Kidney (tissue), 14 donors: ENCODE results near the gene YOD1. TPM values are rescaled to one million over a fixed set of nuclear protein-coding genes. Genes with fewer than 3 reads are reported as not detected.

ENCODE experiments used
- DNase-seq, 5 donors: peaks; one replicate each; pipeline ENCODE4 v3.0.0-alpha.2; 2013 to 2020
- FAIRE-seq: peaks from 2 replicates; lab custom pipeline; 2012; peaks lifted over from hg19 to GRCh38; lab: Jason Lieb, UNC
- H3K27ac ChIP-seq, 2 donors: one replicate each; pipeline ENCODE4 v1.7.0; 2013; ENCODE audit warnings: low read depth in 2 of 2, low read length in 2 of 2, inconsistent platforms in 1 of 2
- H3K27me3 ChIP-seq: one replicate; pipeline ENCODE4 v1.7.1; 2013; ENCODE audit warnings: low read length, inconsistent platforms; ENCODE audit not compliant: control insufficient read depth, insufficient read depth
- H3K36me3 ChIP-seq, 3 donors: one replicate each; pipeline versions ENCODE4 v1.7.0 to v1.7.1; 2013; ENCODE audit warnings: low read length in 3 of 3, control low read depth in 1 of 3, inconsistent platforms in 1 of 3; ENCODE audit not compliant: insufficient read depth in 3 of 3, control insufficient read depth in 2 of 3
- H3K4me1 ChIP-seq, 3 donors: one replicate each; pipeline versions ENCODE4 v1.7.0 to v1.7.1; 2013; ENCODE audit warnings: low read length in 3 of 3, inconsistent platforms in 1 of 3, low read depth in 1 of 3; ENCODE audit not compliant: control insufficient read depth in 2 of 3, insufficient read depth in 2 of 3
- H3K4me3 ChIP-seq, 3 donors: one replicate each; pipeline versions ENCODE4 v1.7.0 to v1.8.1; 2013; ENCODE audit warnings: low read length in 3 of 3, control low read depth in 1 of 3, inconsistent platforms in 1 of 3
- H3K9ac ChIP-seq, 3 donors: one replicate each; pipeline versions ENCODE4 v1.7.0 to v1.7.1; 2013; ENCODE audit warnings: low read length in 3 of 3, control low read depth in 1 of 3, inconsistent platforms in 1 of 3
- H3K9me3 ChIP-seq, 3 donors: one replicate each; pipeline versions ENCODE4 v1.7.0 to v1.7.1; 2013; ENCODE audit warnings: low read length in 3 of 3, control low read depth in 1 of 3, inconsistent platforms in 1 of 3; ENCODE audit not compliant: control insufficient read depth in 2 of 3, insufficient read depth in 1 of 3
- intact Hi-C: fragments of 100-400 bp; cut with DNase I; formaldehyde crosslinking; loops from one replicate; pipeline ENCODE4 v1.11.1; 2022
- polyA plus RNA-seq: library from polyadenylated mRNA; stranded (reverse); fragments of 350-450 nt; fragmentation: Illumina TruSeq; extraction: RNeasy Lipid Tissue Mini Kit (QIAGEN cat#74804); gene quantifications from one replicate; pipeline ENCODE4 v1.2.3, GENCODE V29; 2014; ENCODE audit warnings: low read depth, low replicate concordance; ENCODE audit not compliant: insufficient read depth
- total RNA-seq: library from RNA; stranded (reverse); fragmentation: NEBNext Ultra II Directional; extraction: Animal tissue kit (Norgen Biotek cat#: 25700); gene quantifications from one replicate; pipeline ENCODE4 v1.2.1, GENCODE V29; 2021
- TF ChIP-seq, protein P1 (sequence below): IDR thresholded peaks from 3 replicates; pipeline ENCODE4 v1.5.1; 2012; ENCODE audit warnings: mild to moderate bottlenecking, moderate library complexity, borderline replicate concordance; ENCODE audit not compliant: insufficient read depth; ENCODE audit errors: extremely low read depth
- donor health status: control.
- donor health status: control.
- donor health status: control.
- donor health status: control.
- donor health status: control.
- donor health status: DM: yes; HTN: yes; CAD: no.
- donor health status: Normal renal cell carcinoma (clear cell type).

Gene YOD1
- total and polyA plus RNA-seq, 2 donors from 2014 or later, result 2.7 to 6.2 TPM

DNA sequence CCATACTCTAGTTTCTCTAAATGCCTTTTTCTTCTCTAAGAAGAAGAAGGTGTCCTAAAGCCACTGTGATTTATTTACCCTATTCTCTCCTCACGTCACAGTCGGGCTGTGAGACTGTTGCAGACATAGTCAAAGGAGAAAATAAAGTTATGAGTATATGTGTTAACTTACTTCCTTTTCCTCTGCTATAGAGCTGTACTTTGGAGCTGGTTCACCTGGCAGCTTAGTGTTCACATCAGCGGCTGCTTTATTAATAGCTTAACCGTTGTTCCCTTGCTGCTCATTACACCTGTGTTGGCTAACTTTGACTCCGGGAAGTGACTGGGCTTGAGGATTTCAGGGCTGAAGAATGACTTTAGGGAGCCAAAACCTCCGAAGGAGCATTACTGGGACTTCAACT is 5.7 kb upstream of the YOD1 start:
- Histone ChIP-seq H3K4me3 (peak overlapping the region in 2 of 3 donors; percentile 49 to 52), H3K27me3 (no peaks in the 10 kb centered on the region), H3K27ac (peak overlapping the region; percentile 75 to 82), H3K9me3 (no peaks in the 10 kb centered on the region), H3K4me1 (peaks cover 0 to 18% (median 15%) of the 10 kb centered on the region in 3 donors), H3K9ac (peak overlapping the region in 1 of 3 donors; percentile 48), H3K36me3 (peaks cover 0 to 12% (median 6%) of the 10 kb centered on the region in 3 donors)
- peak in 2 of 5 donors; percentile 40 to 53 for DNase-seq
- TF ChIP-seq, protein P1, sequence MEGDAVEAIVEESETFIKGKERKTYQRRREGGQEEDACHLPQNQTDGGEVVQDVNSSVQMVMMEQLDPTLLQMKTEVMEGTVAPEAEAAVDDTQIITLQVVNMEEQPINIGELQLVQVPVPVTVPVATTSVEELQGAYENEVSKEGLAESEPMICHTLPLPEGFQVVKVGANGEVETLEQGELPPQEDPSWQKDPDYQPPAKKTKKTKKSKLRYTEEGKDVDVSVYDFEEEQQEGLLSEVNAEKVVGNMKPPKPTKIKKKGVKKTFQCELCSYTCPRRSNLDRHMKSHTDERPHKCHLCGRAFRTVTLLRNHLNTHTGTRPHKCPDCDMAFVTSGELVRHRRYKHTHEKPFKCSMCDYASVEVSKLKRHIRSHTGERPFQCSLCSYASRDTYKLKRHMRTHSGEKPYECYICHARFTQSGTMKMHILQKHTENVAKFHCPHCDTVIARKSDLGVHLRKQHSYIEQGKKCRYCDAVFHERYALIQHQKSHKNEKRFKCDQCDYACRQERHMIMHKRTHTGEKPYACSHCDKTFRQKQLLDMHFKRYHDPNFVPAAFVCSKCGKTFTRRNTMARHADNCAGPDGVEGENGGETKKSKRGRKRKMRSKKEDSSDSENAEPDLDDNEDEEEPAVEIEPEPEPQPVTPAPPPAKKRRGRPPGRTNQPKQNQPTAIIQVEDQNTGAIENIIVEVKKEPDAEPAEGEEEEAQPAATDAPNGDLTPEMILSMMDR, result no peak
- intact Hi-C loops, result no loop called here
- FAIRE-seq, result no peak

DNA sequence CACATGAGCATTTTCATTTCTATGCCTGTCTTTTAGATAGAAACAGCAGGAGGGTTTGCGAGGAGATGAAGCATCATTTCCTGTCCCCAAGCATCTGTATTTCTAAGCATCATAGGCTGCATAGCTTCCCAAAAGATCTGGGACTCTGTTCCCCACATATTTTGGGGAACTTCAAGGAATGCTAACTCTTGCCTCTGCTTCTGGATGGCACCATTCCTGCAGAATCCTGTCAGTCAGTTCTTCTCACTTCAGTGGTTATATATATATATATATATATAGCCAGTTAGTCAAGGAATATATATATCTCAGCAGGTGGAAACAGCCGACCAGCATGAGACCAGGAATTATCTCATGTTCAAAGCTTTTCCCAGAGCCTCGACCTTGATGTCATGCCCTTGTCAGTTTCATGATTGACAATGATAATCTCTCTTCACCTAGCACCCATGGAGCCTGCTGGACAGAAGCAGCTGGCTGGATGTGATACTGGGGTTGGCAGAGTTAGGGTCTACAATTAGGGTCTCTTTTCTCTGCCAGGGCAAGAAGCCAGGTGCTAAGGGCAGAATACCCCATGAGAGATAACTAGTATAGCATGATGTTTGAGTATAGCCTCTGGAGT is 4.5 kb upstream of the YOD1 start:
- FAIRE-seq, result no peak
- H3K4me3 ChIP-seq, result peak overlapping the region in 2 of 3 donors; percentile 52 to 91
- no peak for DNase-seq
- TF ChIP-seq, protein P1, result no peak
- no peaks in the 10 kb centered on the region for H3K9me3 ChIP-seq
- peak overlapping the region in 1 of 3 donors; percentile 48 for H3K9ac ChIP-seq
- no peaks in the 10 kb centered on the region for H3K27me3 ChIP-seq
- intact Hi-C loops, result no loop called here
- H3K4me1 ChIP-seq, result peaks cover 0 to 22% (median 15%) of the 10 kb centered on the region in 3 donors
- peak overlapping the region; percentile 24 to 82 for H3K27ac ChIP-seq
- peaks cover 0 to 8% (median 3%) of the 10 kb centered on the region in 3 donors for H3K36me3 ChIP-seq

DNA sequence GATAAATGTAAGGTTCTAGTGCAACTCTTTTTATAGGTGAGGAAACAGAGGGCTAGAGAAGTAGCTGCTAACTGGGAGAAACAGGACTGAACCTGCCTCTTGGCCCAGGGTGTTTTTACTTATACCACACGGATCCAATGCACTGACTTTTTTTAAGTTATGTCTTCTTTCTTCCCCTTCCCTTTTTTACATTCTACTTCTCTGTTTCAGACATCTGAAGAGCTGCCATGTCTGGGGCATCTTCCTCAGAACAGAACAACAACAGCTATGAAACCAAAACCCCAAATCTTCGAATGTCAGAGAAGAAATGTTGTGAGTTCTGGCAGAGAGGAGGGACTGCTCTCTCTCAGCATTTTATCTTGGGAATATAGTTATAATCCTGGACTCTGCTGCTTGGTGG is 3.5 kb upstream of the YOD1 start:
- H3K4me3 ChIP-seq, result peak overlapping the region in 2 of 3 donors; percentile 55 to 91
- DNase-seq (no peak), FAIRE-seq (no peak)
- peak overlapping the region; percentile 53 to 78 for H3K27ac ChIP-seq
- H3K27me3 ChIP-seq, result no peaks in the 10 kb centered on the region
- TF ChIP-seq, protein P1, result no peak
- peaks cover 0 to 3% (median 0%) of the 10 kb centered on the region in 3 donors for H3K36me3 ChIP-seq
- H3K9me3 ChIP-seq, result no peaks in the 10 kb centered on the region
- H3K9ac ChIP-seq, result peak overlapping the region in 1 of 3 donors; percentile 97
- H3K4me1 ChIP-seq, result peaks cover 3 to 19% (median 16%) of the 10 kb centered on the region in 3 donors
- intact Hi-C loops, result no loop called here
